Activated CD4-positive, alpha-beta T cell treated with anti-CD3 and anti-CD28 coated beads for 48 hours (primary cell): Measurements from ENCODE around the gene SRGAP3.

Source experiments
- DNase-seq: peaks from one replicate; pipeline ENCODE4 v3.0.0-alpha.2; 2020

The SRGAP3 gene

DNA sequence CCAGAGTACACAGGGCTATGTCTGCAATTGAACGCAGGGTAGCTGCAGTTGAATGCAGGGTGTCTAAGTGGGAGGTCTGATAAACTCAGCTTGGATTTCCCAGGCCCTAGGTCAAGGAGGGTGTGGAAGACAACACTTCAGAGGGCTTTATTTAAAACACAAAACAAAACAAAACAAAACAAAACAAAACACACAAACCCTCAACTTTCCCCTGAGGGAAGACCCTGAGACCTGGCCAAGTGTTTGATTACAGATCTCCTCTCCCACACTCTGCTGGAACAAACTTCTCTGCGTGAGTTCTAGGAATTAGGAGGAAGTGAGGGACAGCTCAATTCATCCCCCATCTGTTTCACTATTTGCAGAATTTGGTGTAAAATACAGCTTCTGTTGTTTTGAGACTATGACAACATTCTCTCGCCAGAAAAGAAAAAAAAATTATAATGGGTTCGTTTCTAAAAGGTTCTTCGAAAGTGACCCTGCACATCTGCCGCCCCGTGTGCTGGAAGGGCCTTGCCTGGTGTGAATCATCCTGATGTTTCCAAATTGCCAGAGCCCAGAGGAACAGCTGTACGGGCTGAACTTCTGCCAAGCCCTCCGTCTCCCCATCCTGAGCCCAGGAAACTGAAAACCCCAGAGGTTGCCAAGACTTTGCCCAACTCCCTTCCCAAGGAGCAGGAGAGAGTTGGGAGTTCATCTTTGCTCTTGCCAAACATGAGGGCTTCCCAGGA is 212.9 kb downstream of the SRGAP3 start:
- no peak for DNase-seq

- no peak for DNase-seq
These were observed 213.5 kb downstream of the SRGAP3 start for GRCh38 chr3:9035961-9036360.

DNA sequence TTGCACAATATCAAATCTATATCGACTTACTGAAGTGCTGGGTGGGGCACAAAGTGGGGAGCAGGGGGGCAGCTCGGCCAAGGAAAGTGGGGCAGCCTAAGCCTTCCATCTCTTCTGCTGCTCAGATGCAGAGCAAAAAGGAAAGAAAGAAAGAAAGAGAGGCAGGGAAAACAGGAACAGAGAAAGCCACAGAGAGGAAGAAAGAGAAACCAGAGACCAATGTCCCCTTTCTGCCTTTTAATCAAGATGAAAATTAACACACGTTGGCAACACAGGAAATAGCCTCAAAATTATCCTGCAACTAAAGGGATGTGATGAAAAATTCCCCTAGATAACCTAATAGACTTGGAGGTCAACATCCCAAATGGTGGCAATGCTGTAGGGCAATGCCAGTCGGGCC is 214.0 kb downstream of the SRGAP3 start:
- DNase-seq, result no peak

DNA sequence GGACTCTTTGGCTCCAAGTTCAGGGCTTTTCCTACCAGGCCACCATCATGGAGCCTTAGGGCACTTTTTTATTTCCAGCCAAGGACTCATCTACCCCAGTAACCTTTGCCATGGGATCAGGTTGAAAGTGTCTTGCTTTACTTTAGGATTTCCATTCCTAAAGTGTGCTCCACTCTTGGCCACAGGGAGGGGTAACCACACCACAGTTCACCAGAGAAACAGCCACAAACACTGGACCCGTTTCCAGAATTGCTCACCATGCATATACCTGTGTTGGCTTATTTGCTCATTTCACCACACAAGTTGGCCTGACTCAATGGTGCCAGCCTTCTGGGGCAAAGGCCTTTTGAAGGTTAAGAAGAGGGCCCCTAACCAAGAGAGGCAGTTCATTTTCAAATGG is 215.6 kb downstream of the SRGAP3 start:
- peak; percentile 7 for DNase-seq

GRCh38 chr3:9032231-9032777 is 217.1 kb downstream of the SRGAP3 start:
- no peak for DNase-seq

DNA sequence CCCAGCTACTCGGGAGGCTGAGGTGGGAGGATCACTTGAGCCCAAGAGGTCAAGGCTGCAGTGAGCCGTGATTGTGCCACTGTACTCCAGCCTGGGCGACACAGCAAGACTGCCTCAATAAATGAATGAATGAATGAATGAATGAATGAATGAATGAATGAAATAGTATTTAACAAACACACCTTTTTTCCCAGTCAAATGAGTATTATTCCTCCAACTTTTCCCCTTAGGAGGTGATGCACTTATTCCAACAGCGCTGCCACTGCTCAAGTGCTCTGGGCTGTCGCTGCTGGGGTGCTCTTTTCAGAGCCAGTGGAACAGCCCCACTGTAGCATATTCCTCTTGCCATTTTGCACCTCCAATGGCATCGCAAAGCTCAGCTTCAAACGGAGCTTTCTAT is 219.4 kb downstream of the SRGAP3 start:
- no peak for DNase-seq

DNA sequence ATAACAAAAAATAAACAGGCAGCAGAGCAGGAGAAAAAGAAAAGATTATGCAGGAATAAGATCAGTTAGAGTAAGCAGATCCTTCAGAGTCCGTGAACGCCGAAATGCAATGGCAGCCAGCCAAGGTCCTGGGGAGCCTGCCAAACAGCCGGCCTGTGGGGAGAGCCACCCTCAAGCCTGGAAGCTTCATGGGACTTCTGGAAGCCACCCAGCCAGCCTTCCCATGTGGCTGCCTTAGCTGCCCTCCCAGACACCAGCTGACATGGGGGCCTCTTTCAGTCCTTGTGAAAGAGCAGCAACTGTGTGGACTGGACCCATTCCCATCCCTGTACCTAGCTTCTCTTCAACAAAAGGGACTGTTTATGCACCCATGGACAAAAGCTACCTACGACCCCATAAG is 221.3 kb downstream of the SRGAP3 start:
- DNase-seq, result no peak

GRCh38 chr3:9026320-9027045 is 223.0 kb downstream of the SRGAP3 start:
- DNase-seq, result no peak

GRCh38 chr3:9024341-9024740 is 225.1 kb downstream of the SRGAP3 start:
- DNase-seq, result no peak

DNA sequence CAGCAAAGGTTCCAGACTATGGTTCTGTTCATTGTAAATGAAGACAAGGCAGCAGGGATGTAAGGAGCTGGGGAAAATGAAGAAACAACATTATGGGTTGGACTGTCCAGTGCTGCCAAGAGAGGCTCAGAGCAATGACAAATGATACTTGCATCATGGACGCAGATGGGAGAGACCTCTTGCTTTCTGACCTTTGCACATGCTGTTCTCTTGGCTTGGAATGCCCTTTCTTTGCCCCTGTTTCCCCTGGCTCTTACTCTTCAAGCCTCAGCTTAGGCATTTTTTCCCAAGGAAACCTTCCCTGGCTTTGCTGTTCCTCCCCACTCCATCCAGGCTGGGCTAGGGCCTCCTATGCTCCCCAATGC is 226.2 kb downstream of the SRGAP3 start:
- no peak for DNase-seq

DNA sequence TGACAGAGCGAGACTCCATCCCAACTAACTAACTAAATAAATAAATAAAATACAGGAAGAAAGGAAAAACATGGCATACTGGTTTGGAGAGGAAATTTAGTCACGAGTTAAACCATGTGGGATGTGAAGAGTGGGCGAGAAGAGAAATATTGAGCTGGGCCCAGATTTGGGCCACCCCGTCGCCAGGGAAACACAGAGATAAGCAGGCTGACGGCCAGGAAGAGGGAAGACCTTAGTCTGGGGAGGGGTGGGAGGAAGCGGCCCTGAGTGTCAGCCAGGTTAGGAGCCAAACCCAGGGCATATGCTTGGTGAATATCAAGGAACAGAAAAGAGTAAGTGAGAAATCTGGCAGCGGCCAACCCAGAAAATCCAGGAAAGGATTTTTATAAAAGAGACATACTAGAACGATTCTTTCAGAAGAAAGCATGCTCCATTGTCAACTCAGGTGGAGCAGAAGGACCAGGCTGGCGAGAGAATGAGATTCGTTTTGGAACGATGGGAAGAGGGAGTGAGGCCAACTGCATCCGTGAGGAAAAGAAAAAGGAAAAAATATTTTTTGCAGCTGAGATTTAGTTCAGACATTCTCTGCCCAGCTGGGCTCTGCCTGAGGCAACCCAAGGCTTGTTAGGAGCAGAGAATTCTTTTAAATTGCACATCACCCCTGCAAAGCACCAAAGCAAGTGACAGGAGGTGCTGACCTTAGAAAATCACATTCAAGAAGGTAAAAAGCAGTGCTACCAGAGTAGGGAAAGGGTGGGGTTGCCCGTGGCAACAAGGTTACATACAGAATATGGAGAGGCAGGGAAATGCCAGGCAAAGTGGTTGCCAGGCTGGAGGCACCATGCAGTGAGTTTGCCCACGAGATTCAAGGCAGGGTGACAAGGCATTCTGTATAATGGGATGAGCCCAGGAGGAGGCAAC is 226.9 kb downstream of the SRGAP3 start:
- no peak for DNase-seq

GRCh38 chr3:9021271-9022009 is 228.0 kb downstream of the SRGAP3 start:
- no peak for DNase-seq

DNA sequence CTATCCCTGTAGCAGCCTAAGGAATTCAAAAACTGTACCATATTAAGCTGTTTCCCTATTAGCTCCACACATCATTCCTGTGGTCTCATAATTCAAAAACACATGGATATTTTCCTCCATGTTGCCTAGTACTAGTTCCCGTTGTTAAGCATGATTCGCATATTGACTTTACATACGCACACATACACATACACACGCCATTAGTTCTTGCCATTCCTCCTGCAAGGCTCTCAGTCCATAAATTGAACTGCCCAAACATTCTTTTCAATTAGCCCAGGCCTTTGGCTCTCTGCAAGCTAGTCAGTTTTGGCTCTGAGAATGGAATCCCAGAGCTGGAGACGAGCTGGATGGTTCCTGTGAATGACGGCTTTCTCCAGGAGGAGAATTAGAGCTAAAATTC is 229.0 kb downstream of the SRGAP3 start:
- DNase-seq, result no peak

GRCh38 chr3:9019259-9019961 is 230.0 kb downstream of the SRGAP3 start:
- DNase-seq, result no peak

- DNase-seq, result no peak
These were observed 234.2 kb downstream of the SRGAP3 start for GRCh38 chr3:9015250-9015649.

- no peak for DNase-seq
These were observed 235.5 kb downstream of the SRGAP3 start for GRCh38 chr3:9013782-9014563.

- DNase-seq, result no peak
These were observed 236.9 kb downstream of the SRGAP3 start for GRCh38 chr3:9012521-9012920.

GRCh38 chr3:9009976-9010545 is 239.4 kb downstream of the SRGAP3 start:
- no peak for DNase-seq

DNA sequence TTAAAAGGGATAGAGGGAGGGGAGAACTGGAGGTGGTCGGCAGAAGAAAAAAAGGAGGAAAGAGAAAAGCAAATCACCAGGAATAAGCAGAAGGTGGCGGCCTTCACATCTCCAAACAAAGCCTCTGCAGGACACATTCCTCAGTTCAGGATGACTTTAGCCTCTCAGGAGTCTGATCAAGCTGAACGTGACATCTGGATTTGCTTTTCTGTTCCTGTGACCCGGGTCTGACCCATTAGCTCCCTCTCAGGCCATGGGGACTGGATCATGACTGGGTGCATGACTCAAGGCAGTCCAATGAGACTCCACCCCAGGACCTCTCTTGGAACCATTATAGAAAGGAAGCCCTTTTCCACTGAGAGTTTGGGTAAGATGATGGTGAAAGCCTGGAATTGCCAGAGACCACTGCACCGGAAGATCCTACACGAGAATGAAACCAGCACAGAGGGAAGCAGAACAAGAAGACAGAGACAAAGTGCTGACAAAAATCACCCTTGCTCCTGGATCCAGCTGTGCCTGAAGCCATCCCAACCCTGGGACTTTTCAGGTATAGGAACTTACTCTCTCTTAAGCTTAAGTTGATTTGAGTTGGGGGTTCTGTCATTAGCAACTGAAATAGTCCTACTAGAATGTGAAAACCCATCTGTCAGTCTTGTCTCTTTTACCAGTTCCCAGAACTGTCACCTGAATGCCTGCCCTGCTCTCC is 240.7 kb downstream of the SRGAP3 start:
- no peak for DNase-seq

- DNase-seq, result no peak
These were observed 241.5 kb downstream of the SRGAP3 start for GRCh38 chr3:9007928-9008327.
